Fibroblast of villous mesenchyme (primary cell): ENCODE measurements around the gene CENPN. TPM values are rescaled to one million over a fixed set of nuclear protein-coding genes. Genes with fewer than 3 reads are reported as not detected.

Experiments
- DNase-seq: peaks from one replicate; pipeline ENCODE4 v3.0.0-alpha.2; 2010; ENCODE audit warnings: low read depth
- H3K4me3 ChIP-seq: 2 replicates; pipeline ENCODE4 v1.5.1; 2011; ENCODE audit warnings: low read depth, mild to moderate bottlenecking, low read length
- CTCF ChIP-seq: IDR thresholded peaks from 2 replicates; pipeline ENCODE4 v1.5.1; 2012; ENCODE audit warnings: low read depth, mild to moderate bottlenecking, low read length; ENCODE audit not compliant: insufficient read depth
- total RNA-seq: library from RNA; depleted of rRNA; stranded (reverse); fragments of >200 nt; gene quantifications from 2 replicates; pipeline ENCODE4 v1.2.3, GENCODE V29; 2012

Gene CENPN
- total RNA-seq, 1 donor, result 64.8 TPM

DNA sequence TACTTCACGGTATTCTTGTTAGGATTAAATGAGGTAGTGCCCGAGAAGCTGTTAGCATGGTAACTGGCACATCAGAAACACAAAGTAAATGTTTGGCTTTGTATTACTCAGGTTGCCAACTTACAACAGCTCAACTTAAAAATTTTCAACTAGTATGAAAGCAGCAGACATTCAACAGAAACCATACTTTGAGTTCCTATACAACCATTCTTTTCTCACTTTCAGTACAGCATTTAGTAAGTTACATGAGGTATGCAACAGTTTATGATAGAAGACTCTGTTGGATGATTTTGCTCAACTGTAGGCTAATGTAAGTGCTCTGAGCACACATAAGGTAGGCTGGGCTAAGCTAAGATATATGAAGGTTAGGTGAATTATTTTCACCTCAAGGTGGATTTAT lies 7.7 kb downstream of the CENPN start:
- TF ChIP-seq CTCF, result no peak
- H3K4me3 ChIP-seq, result no peak overlapping the region
- no peak for DNase-seq

GRCh38 chr16:81018496-81018895 lies 11.5 kb downstream of the CENPN start:
- no peak overlapping the region for H3K4me3 ChIP-seq
- DNase-seq, result no peak
- TF ChIP-seq CTCF, result no peak

DNA sequence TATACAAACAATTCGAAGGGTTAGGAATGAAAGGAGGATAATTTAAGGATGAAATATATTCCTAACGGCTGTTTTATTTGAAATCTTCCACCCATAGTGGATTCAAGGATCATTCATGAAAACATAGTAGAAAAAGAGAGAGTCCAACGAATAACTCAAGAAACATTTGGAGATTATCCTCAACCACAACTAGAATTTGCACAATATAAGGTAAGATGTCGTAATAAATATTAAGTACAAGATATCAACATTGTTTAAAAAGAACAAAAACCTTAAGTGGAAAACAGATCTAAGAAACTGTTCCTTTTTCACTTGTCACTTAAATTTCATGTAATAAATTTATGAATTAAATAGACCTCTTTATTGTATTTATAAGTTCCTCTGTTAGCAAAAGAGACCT lies 19.4 kb downstream of the CENPN start:
- TF ChIP-seq CTCF, result no peak
- no peak for DNase-seq
- no peak overlapping the region for H3K4me3 ChIP-seq

DNA sequence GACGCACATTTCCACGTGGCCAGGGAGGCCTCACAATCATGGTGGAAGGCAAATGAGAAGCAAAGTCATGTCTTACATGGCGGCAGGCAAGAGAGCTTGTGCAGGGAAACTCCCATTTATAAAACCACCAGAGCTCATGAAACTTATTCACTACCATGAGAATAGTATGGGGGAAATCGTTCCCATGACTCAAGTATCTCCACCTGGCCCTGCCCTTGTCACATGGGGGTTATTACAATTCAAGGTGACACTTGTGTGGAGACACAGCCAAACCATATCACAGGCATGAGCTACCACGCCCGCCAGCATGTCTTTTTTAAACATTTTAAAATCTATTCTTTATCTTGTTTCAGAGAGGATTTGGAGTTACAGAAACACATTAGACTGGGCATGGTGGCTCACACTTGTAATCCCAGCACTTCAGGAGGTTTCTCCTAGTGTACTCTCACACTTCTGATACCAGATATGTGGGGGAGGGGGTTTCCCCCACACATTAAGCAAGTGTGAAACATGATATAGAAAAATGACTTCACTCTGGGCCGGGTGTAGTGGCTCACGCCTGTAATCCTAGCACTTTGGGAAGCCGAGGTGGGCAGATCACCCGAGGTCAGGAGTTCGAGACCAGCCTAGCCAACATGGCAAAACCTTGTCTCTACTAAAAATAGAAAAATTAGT lies 23.1 kb downstream of the CENPN start:
- no peak overlapping the region for H3K4me3 ChIP-seq
- no peak for DNase-seq
- TF ChIP-seq CTCF, result no peak

DNA sequence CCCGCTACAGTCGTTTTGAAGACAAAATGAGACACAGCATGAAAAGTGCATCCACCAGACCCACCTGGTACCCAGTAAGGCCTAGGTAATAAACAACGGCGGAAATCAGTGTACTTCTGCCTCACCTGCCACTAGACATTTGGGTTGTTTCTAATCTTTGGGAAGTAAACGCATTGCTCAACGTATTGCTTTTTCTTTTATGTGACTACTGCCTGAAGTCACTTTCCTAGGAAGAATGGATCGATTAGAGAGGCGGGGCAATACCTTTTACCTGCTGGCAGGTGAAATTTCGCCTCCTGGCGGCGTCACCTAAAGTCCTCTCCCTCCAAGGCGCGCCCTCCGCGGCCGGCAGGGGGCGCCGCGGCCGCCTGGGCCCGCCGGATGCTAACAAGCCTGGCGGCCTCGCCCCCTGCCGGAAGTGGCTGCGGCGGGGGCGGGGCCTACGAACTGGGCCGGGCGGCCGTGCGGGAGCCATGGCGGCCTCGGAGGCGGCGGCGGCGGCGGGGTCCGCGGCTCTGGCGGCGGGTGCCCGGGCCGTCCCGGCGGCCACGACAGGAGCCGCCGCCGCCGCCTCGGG lies 28.5 kb downstream of the CENPN start, which contains the start of gene ATMIN:
Gene ATMIN (plus strand): TSS at position 445 of the 577 bp plus-strand sequence. CDS start 29 bp downstream, at position 474.
- peak; percentile 84 for DNase-seq
- peak; percentile 94 for TF ChIP-seq CTCF
- peak within 1 kb of the TSS; percentile 78 for H3K4me3 ChIP-seq

- peak; percentile 40 for DNase-seq
- peak overlapping the region; percentile 78 for H3K4me3 ChIP-seq
- no peak for TF ChIP-seq CTCF
These were observed 29.1 kb downstream of the CENPN start for GRCh38 chr16:81035975-81036750.
